KOPT-K1 (cell line): ENCODE measurements around the gene ZNF547.

Experiments used
- H3K27ac ChIP-seq: fragments of 200-600 bp; sonication (generic); 2 replicates; pipeline ENCODE4 v1.5.1; 2016; ENCODE audit warnings: antibody characterized with exemption, mild to moderate bottlenecking, low read depth, low read length; ENCODE audit not compliant: poor library complexity, severe bottlenecking
- H3K36me3 ChIP-seq: fragments of 200-600 bp; sonication (generic); 2 replicates; pipeline ENCODE4 v1.5.1; 2017; ENCODE audit warnings: antibody characterized with exemption, mild to moderate bottlenecking, low read length, moderate library complexity; ENCODE audit not compliant: insufficient read depth
- H3K9me3 ChIP-seq: fragments of 200-600 bp; sonication (generic); 2 replicates; pipeline ENCODE4 v1.5.1; 2017; ENCODE audit warnings: antibody characterized with exemption, low read length, mild to moderate bottlenecking; ENCODE audit not compliant: insufficient read depth, poor library complexity, severe bottlenecking

The ZNF547 gene

GRCh38 chr19:57362997-57363687 is at the start of gene ZNF547, which contains the start of gene TRAPPC2B:
TSS of gene ZNF547 (plus strand) at chr19:57363551. CDS start at chr19:57368556, 5,005 bp downstream.
TSS of gene TRAPPC2B (plus strand) at chr19:57363551. CDS start at chr19:57364834, 1,283 bp downstream.
- Histone ChIP-seq H3K9me3 (no peaks in the 10 kb centered on the region), H3K36me3 (peaks cover 22% of the 10 kb centered on the region), H3K27ac (peak within 1 kb of the TSS; percentile 68)

- no peaks in the 10 kb centered on the region for H3K9me3 ChIP-seq
- H3K27ac ChIP-seq: no peak overlapping the region
- no peaks in the 10 kb centered on the region for H3K36me3 ChIP-seq
Measured at GRCh38 chr19:57314146-57314545, 49.2 kb upstream of the ZNF547 start.

- Histone ChIP-seq H3K9me3 (no peaks in the 10 kb centered on the region), H3K27ac (no peak overlapping the region), H3K36me3 (0 out of 2 replicates have a peak, but pooled peaks cover 3% of the 10 kb centered on the region)
Measured at GRCh38 chr19:57317503-57317902, 45.8 kb upstream of the ZNF547 start.

- peaks cover 25% of the 10 kb centered on the region for H3K36me3 ChIP-seq
- no peaks in the 10 kb centered on the region for H3K9me3 ChIP-seq
- H3K27ac ChIP-seq: peak overlapping the region; percentile 81
Measured at GRCh38 chr19:57319869-57320179, 43.5 kb upstream of the ZNF547 start.

GRCh38 chr19:57320180-57321084 is 42.9 kb upstream of the ZNF547 start, which contains the start of gene ZNF543:
TSS of gene ZNF543 (plus strand) at chr19:57320472. CDS start at chr19:57320854, 382 bp downstream.
- peak within 1 kb of the TSS; percentile 81 for H3K27ac ChIP-seq
- peaks cover 31% of the 10 kb centered on the region for H3K36me3 ChIP-seq
- no peaks in the 10 kb centered on the region for H3K9me3 ChIP-seq

GRCh38 chr19:57321116-57321515 is 42.2 kb upstream of the ZNF547 start:
- peaks cover 38% of the 10 kb centered on the region for H3K36me3 ChIP-seq
- peak overlapping the region; percentile 81 for H3K27ac ChIP-seq
- H3K9me3 ChIP-seq: no peaks in the 10 kb centered on the region

- Histone ChIP-seq H3K36me3 (peaks cover 44% of the 10 kb centered on the region), H3K9me3 (no peaks in the 10 kb centered on the region), H3K27ac (peak overlapping the region; percentile 81)
Measured at GRCh38 chr19:57321751-57322150, 41.6 kb upstream of the ZNF547 start.

GRCh38 chr19:57324992-57325391 is 38.4 kb upstream of the ZNF547 start:
- Histone ChIP-seq H3K36me3 (peaks cover 76% of the 10 kb centered on the region), H3K27ac (no peak overlapping the region), H3K9me3 (no peaks in the 10 kb centered on the region)

- Histone ChIP-seq H3K27ac (no peak overlapping the region), H3K36me3 (peaks cover 90% of the 10 kb centered on the region), H3K9me3 (no peaks in the 10 kb centered on the region)
Measured at GRCh38 chr19:57327993-57328392, 35.4 kb upstream of the ZNF547 start.

- no peaks in the 10 kb centered on the region for H3K9me3 ChIP-seq
- peaks cover 34% of the 10 kb centered on the region for H3K36me3 ChIP-seq
- no peak overlapping the region for H3K27ac ChIP-seq
Measured at GRCh38 chr19:57334191-57334590, 29.2 kb upstream of the ZNF547 start.

- no peak overlapping the region for H3K27ac ChIP-seq
- H3K36me3 ChIP-seq: peaks cover 1% of the 10 kb centered on the region; the same call in 1 of the 2 replicates
- H3K9me3 ChIP-seq: no peaks in the 10 kb centered on the region
Measured at GRCh38 chr19:57338877-57339276, 24.5 kb upstream of the ZNF547 start.

GRCh38 chr19:57342582-57342981 is 20.8 kb upstream of the ZNF547 start:
- H3K27ac ChIP-seq: no peak overlapping the region
- H3K9me3 ChIP-seq: no peaks in the 10 kb centered on the region
- H3K36me3 ChIP-seq: no peaks in the 10 kb centered on the region

- Histone ChIP-seq H3K36me3 (peaks cover 4% of the 10 kb centered on the region; the same call in 1 of the 2 replicates), H3K27ac (no peak overlapping the region), H3K9me3 (no peaks in the 10 kb centered on the region)
Measured at GRCh38 chr19:57348136-57348535, 15.2 kb upstream of the ZNF547 start.

- Histone ChIP-seq H3K27ac (peak within 1 kb of the TSS; percentile 67), H3K36me3 (peaks cover 34% of the 10 kb centered on the region), H3K9me3 (no peaks in the 10 kb centered on the region)
Measured at GRCh38 chr19:57350877-57351805, 12.2 kb upstream of the ZNF547 start, which contains the start of gene ZNF304. TSS of gene ZNF304 (plus strand) at chr19:57351271. CDS start at chr19:57351665, 394 bp downstream.
